ENCODE data around the gene MRPL55. TPM values are rescaled to one million over a fixed set of nuclear protein-coding genes. Genes with fewer than 3 reads are reported as not detected.

Gene MRPL55
- total RNA-seq, 2 donors from 2014 or later, result 36.1 to 36.7 TPM

GRCh38 chr1:228108742-228109072 lies 392 bp downstream of the MRPL55 start:
- H3K36me3 Mint-ChIP-seq (ENCODE audit: insufficient read depth in 2 of 2), result peaks cover 0 to 2% of the 10 kb centered on the region in 2 donors
- no peak for ATAC-seq (replicated peaks in 1 of 2)
- peak overlapping the region; percentile 93 to 94 for H3K4me3 Mint-ChIP-seq

DNA sequence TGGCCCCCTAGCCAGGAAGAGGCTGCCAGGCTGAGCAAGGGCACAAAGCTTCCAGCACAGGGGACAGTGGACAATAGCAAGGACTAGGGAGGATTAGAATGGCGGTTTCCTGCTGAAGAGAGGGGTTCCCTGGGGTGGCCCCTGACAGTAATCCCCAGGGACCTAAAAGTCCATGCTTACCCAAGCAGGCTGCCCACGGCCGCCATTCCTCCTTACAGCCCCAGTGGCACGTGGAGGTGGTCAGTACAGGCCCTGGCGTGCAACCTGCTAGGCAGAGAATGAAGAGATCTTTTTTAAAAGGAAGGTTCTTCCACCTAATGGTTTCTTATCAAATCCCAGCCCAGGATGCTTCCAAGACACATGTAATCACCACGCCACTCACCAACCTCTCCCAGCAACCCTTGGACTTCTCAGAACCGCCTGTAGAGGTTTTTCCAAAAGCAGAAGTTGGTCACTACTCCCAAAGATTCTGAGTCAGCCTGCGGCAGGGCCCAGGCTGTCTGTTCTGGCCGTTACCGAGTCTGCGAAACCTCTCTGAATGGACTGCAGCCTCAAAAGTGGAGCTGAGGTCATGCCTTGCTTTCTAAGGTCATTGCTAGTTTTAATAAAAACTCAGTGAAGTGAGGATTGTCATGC lies 926 bp downstream of the MRPL55 start:
- ATAC-seq (replicated peaks in 1 of 2) (no peak), DNase-seq (no peak)
- Mint-ChIP-seq H3K4me3 (peak overlapping the region; percentile 93 to 94), H3K36me3 (ENCODE audit: insufficient read depth in 2 of 2) (peaks cover 0 to 4% of the 10 kb centered on the region in 2 donors), H3K9me3 (no peaks in the 10 kb centered on the region), H3K4me1 (ENCODE audit: low read depth) (peaks cover 51% of the 10 kb centered on the region), H3K27me3 (ENCODE audit: low read depth) (no peaks in the 10 kb centered on the region), H3K27ac (peak overlapping the region; percentile 57)

More at GRCh38 chr1:228108742-228109072, 392 bp downstream of the MRPL55 start:
- H3K27me3 Mint-ChIP-seq (ENCODE audit: low read depth), result no peaks in the 10 kb centered on the region
- no peak for DNase-seq
- peak overlapping the region; percentile 57 for H3K27ac Mint-ChIP-seq
- no peaks in the 10 kb centered on the region for H3K9me3 Mint-ChIP-seq
- peaks cover 45% of the 10 kb centered on the region for H3K4me1 Mint-ChIP-seq (ENCODE audit: low read depth)

DNA sequence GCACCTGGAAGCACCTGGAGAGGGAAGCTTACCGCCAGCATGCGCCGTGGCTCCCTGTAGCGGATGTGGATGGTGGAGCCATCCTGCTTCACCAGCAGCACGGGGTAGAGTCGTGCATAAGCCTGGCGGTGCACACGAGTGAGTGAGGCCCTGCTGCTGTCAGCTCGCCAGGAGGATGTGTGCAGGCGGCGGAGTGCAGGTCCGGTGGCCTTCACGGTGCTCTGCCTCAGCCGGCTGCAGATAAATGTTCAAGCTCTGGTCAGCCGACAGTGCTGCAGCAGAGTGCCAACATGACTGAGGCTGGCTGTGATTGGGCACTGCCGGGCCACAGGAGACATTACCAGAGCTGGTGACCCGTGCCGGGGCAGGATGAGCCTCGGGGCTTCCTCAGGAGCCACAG lies 1.5 kb downstream of the MRPL55 start:
- Mint-ChIP-seq H3K9me3 (no peaks in the 10 kb centered on the region), H3K36me3 (ENCODE audit: insufficient read depth in 2 of 2) (peaks cover 0 to 4% of the 10 kb centered on the region in 2 donors), H3K27me3 (ENCODE audit: low read depth) (no peaks in the 10 kb centered on the region), H3K4me1 (ENCODE audit: low read depth) (peaks cover 51% of the 10 kb centered on the region), H3K27ac (no peak overlapping the region), H3K4me3 (peak overlapping the region; percentile 93 to 94)
- DNase-seq, result no peak
- no peak for ATAC-seq (replicated peaks in 1 of 2)

GRCh38 chr1:228106800-228107054 lies 2.4 kb downstream of the MRPL55 start:
- H3K4me3 Mint-ChIP-seq, result no peak overlapping the region

GRCh38 chr1:228105996-228106799 lies 2.9 kb downstream of the MRPL55 start:
- ATAC-seq (replicated peaks in 1 of 2), result no peak
- H3K4me1 Mint-ChIP-seq (ENCODE audit: low read depth), result peaks cover 56% of the 10 kb centered on the region
- no peaks in the 10 kb centered on the region for H3K27me3 Mint-ChIP-seq (ENCODE audit: low read depth)
- no peak for DNase-seq
- H3K36me3 Mint-ChIP-seq (ENCODE audit: insufficient read depth in 2 of 2), result peaks cover 0 to 4% of the 10 kb centered on the region in 2 donors
- H3K4me3 Mint-ChIP-seq, result no peak overlapping the region
- H3K27ac Mint-ChIP-seq, result no peak overlapping the region
- H3K9me3 Mint-ChIP-seq, result no peaks in the 10 kb centered on the region

More at GRCh38 chr1:228106800-228107054, 2.4 kb downstream of the MRPL55 start:
- Mint-ChIP-seq H3K9me3 (no peaks in the 10 kb centered on the region), H3K4me1 (ENCODE audit: low read depth) (peaks cover 51% of the 10 kb centered on the region), H3K27ac (no peak overlapping the region), H3K27me3 (ENCODE audit: low read depth) (no peaks in the 10 kb centered on the region), H3K36me3 (ENCODE audit: insufficient read depth in 2 of 2) (peaks cover 0 to 4% of the 10 kb centered on the region in 2 donors)
- no peak for ATAC-seq (replicated peaks in 1 of 2)
- no peak for DNase-seq

DNA sequence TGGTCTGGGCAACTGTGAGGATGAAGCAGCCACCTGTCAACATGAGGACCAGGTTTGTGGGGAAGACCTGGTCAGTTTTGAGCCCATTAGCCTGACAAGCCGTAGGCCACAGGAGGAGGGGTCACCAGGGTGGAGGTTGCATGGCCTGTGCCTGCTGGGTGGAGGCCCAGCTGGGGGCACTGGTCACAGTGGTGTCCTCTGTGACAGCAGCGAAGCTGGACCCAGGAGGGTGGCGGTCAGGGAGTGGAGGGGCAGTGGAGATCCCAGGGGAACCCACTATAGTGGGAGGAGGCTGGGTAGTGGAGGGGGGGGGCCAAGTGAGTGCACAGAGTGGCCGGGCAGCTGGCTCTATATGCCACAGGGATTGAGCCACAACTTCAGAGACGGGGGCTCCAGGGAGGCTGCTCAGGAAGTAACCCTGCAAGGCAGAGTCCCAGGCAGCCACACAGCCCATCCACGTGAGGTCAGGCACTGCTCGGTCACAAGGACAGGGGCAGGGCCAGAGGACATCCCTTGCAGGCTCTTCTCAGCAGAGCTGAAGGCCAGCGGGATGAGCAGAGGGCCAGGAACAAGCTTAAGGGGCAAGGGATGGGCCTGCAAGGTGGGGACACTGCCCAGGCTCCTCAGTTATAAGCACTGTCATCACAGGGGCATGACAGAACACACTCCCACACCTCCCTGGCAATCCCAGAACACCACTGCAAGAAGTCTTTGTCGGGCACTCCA lies 3.7 kb downstream of the MRPL55 start:
- H3K9me3 Mint-ChIP-seq, result no peaks in the 10 kb centered on the region
- no peak for DNase-seq
- no peaks in the 10 kb centered on the region for H3K27me3 Mint-ChIP-seq (ENCODE audit: low read depth)
- H3K4me3 Mint-ChIP-seq, result no peak overlapping the region
- H3K4me1 Mint-ChIP-seq (ENCODE audit: low read depth), result peaks cover 51% of the 10 kb centered on the region
- peaks cover 0 to 4% of the 10 kb centered on the region in 2 donors for H3K36me3 Mint-ChIP-seq (ENCODE audit: insufficient read depth in 2 of 2)
- no peak overlapping the region for H3K27ac Mint-ChIP-seq
- ATAC-seq (replicated peaks in 1 of 2), result no peak

DNA sequence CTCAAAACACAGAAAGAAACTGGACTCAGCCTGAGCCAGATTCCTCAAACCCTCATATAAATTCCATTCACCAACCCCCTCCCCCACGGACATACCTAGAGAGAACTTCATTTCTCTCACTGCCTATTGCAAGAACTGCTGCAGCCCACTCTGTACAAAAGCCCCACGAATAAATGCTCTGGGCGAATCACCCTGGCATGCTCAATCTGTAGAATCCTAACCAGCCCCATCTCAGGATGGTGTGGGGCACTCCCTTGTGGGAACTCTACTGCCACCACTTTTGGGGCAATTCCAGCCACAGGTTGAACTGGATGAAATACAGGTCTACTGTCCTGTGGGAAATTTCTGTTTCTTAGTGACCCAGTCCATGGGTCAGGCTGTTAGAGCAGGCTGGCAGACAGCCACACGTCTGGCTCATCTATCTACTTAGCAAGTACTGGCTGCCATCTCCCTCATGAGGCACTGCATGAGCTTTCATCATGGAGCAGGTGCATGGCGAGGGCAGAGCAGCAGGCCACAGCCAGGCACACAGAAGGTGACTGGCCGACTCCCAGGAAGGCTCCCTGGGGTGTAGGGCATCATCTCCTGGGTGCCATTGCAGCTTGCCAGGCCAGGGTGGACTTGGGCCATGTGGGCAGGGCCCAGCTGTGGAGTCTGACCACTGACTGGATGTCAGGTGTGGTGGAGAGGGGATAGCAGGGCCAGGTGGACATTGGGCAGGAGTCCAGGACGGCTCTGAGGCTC lies 4.4 kb downstream of the MRPL55 start:
- Mint-ChIP-seq H3K4me3 (peak overlapping the region; percentile 73 to 94), H3K36me3 (ENCODE audit: insufficient read depth in 2 of 2) (peaks cover 0 to 2% of the 10 kb centered on the region in 2 donors), H3K27ac (peak overlapping the region; percentile 60), H3K27me3 (ENCODE audit: low read depth) (no peaks in the 10 kb centered on the region), H3K4me1 (ENCODE audit: low read depth) (peaks cover 49% of the 10 kb centered on the region), H3K9me3 (no peaks in the 10 kb centered on the region)
- ATAC-seq (replicated peaks in 1 of 2), result no peak
- no peak for DNase-seq

- Mint-ChIP-seq H3K36me3 (ENCODE audit: insufficient read depth in 2 of 2) (peaks cover 0 to 8% of the 10 kb centered on the region in 2 donors), H3K4me3 (peak within 1 kb of the TSS; percentile 73 to 94), H3K27ac (peak within 1 kb of the TSS; percentile 39), H3K27me3 (ENCODE audit: low read depth) (no peaks in the 10 kb centered on the region), H3K4me1 (ENCODE audit: low read depth) (peaks cover 48% of the 10 kb centered on the region), H3K9me3 (no peaks in the 10 kb centered on the region)
- ATAC-seq (replicated peaks in 1 of 2) (peak; percentile 82 to 84), DNase-seq (peak; percentile 95 to 96)
These were observed 6.1 kb downstream of the MRPL55 start, which contains the start of gene C1orf35 for GRCh38 chr1:228102791-228103620. Gene C1orf35 (minus strand): TSS chr1:228103325. CDS start chr1:228103227, 98 bp downstream.

- ATAC-seq (replicated peaks in 1 of 2) (peak; percentile 56 to 57), DNase-seq (peak; percentile 71 to 76)
- Mint-ChIP-seq H3K4me3 (peak overlapping the region; percentile 73 to 94), H3K27me3 (ENCODE audit: low read depth) (no peaks in the 10 kb centered on the region), H3K27ac (peak overlapping the region; percentile 28), H3K9me3 (no peaks in the 10 kb centered on the region), H3K4me1 (ENCODE audit: low read depth) (peaks cover 47% of the 10 kb centered on the region), H3K36me3 (ENCODE audit: insufficient read depth in 2 of 2) (peaks cover 0 to 10% of the 10 kb centered on the region in 2 donors)
These were observed 6.9 kb downstream of the MRPL55 start for GRCh38 chr1:228101994-228102790.

GRCh38 chr1:228101614-228101993 lies 7.5 kb downstream of the MRPL55 start:
- peaks cover 0 to 10% of the 10 kb centered on the region in 2 donors for H3K36me3 Mint-ChIP-seq (ENCODE audit: insufficient read depth in 2 of 2)
- no peaks in the 10 kb centered on the region for H3K27me3 Mint-ChIP-seq (ENCODE audit: low read depth)
- H3K27ac Mint-ChIP-seq, result peak overlapping the region; percentile 23
- DNase-seq (no peak), ATAC-seq (replicated peaks in 1 of 2) (peak in 1 of 2 donors; percentile 3)
- no peaks in the 10 kb centered on the region for H3K9me3 Mint-ChIP-seq
- peak overlapping the region; percentile 73 to 94 for H3K4me3 Mint-ChIP-seq
- peaks cover 43% of the 10 kb centered on the region for H3K4me1 Mint-ChIP-seq (ENCODE audit: low read depth)

DNA sequence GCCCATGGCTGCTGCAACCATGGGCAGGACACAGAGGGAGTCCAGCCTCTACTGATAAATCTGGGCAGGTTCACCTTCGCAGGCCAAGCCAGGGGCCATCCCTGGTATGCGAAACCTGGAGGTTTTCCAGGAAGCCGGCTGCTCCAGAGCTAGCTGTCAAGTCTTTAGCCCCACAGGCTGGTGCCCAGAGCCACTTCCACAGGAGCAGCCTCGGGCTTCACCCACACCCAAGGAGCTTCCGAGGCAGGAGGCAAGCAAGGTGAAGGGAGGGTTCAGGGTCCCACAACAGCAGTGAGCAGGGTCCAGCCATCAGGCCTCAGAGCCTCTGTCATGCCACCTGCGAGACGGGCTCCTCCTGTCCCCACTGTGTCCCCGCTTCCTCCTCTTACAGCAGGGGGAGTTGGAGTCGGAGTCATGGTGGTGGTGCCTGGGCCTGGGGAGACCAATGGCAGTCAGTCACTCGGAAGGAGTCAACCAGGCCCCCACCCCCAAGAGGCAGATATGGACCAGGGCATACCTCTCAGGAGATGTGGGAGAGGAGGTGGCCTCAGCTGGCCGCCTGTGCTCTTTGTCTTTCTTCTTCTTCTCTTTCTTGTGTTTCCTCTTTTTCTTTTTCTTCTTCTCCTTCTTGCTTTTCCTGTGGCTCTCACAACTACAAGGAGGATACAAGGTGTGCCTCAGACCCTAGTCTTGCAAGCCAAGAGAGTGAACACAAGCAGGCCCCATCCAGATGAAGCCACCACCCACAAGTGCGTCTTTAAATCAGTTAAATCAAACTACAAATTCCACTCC lies 8.1 kb downstream of the MRPL55 start:
- Mint-ChIP-seq H3K27me3 (ENCODE audit: low read depth) (no peaks in the 10 kb centered on the region), H3K27ac (peak overlapping the region; percentile 23), H3K36me3 (ENCODE audit: insufficient read depth in 2 of 2) (peaks cover 0 to 10% of the 10 kb centered on the region in 2 donors), H3K4me1 (ENCODE audit: low read depth) (peaks cover 44% of the 10 kb centered on the region), H3K9me3 (no peaks in the 10 kb centered on the region), H3K4me3 (peak overlapping the region; percentile 73 to 94)
- DNase-seq, result no peak
- no peak for ATAC-seq (replicated peaks in 1 of 2)
